Astrocyte (in vitro differentiated cells and primary cell): ENCODE results near the gene CDK9. TPM values are rescaled to one million over a fixed set of nuclear protein-coding genes. Genes with fewer than 3 reads are reported as not detected.

Experiments used
- DNase-seq: peaks from one replicate; pipeline ENCODE4 v3.0.0-alpha.2; 2010; ENCODE audit warnings: low read depth
- FAIRE-seq: peaks from 2 replicates; lab custom pipeline; 2011; peaks lifted over from hg19 to GRCh38; lab: Jason Lieb, UNC
- H2AFZ ChIP-seq: 2 replicates; pipeline ENCODE4 v1.6.0; 2012; ENCODE audit warnings: low read depth, low read length, inconsistent platforms
- H3K27ac ChIP-seq: 2 replicates; pipeline ENCODE4 v1.5.1; 2011; ENCODE audit warnings: low read depth, low read length, inconsistent platforms
- H3K27me3 ChIP-seq: 2 replicates; pipeline ENCODE4 v1.6.0; 2011; ENCODE audit warnings: low read length, inconsistent platforms; ENCODE audit not compliant: insufficient read depth
- H3K36me3 ChIP-seq: 2 replicates; pipeline ENCODE4 v1.5.1; 2011; ENCODE audit warnings: low read length, inconsistent platforms; ENCODE audit not compliant: insufficient read depth
- H3K4me1 ChIP-seq: 2 replicates; pipeline ENCODE4 v1.5.1; 2011; ENCODE audit warnings: low read length, inconsistent platforms; ENCODE audit not compliant: insufficient read depth
- H3K4me2 ChIP-seq: 2 replicates; pipeline ENCODE4 v1.6.0; 2012; ENCODE audit warnings: low read length, inconsistent platforms
- H3K4me3 ChIP-seq: 2 replicates; pipeline ENCODE4 v1.5.1; 2011; ENCODE audit warnings: low read depth, mild to moderate bottlenecking, low read length, inconsistent platforms; ENCODE audit not compliant: insufficient read depth
- H3K79me2 ChIP-seq: 2 replicates; pipeline ENCODE4 v1.6.0; 2012; ENCODE audit warnings: mild to moderate bottlenecking, low read length, inconsistent platforms; ENCODE audit not compliant: insufficient read depth
- H3K9ac ChIP-seq: 2 replicates; pipeline ENCODE4 v1.6.0; 2012; ENCODE audit warnings: mild to moderate bottlenecking, low read length, inconsistent platforms
- H3K9me3 ChIP-seq: 2 replicates; pipeline ENCODE4 v1.5.1; 2012; ENCODE audit warnings: low read depth, mild to moderate bottlenecking, low read length, inconsistent platforms; ENCODE audit not compliant: insufficient read depth
- H4K20me1 ChIP-seq: 2 replicates; pipeline ENCODE4 v1.6.0; 2012; ENCODE audit warnings: low read length, inconsistent platforms; ENCODE audit not compliant: insufficient read depth
- H3K27ac Mint-ChIP-seq: one replicate; pipeline ENCODE4 v1.8.0; 2021; ENCODE audit warnings: mild to moderate bottlenecking, mixed read lengths; ENCODE audit not compliant: unreplicated experiment
- H3K27me3 Mint-ChIP-seq: one replicate; pipeline ENCODE4 v1.8.0; 2021; ENCODE audit warnings: low read depth, mixed read lengths; ENCODE audit not compliant: unreplicated experiment
- H3K36me3 Mint-ChIP-seq: one replicate; pipeline ENCODE4 v1.8.0; 2021; ENCODE audit warnings: low read depth, mixed read lengths; ENCODE audit not compliant: unreplicated experiment
- H3K4me1 Mint-ChIP-seq: one replicate; pipeline ENCODE4 v1.8.0; 2021; ENCODE audit warnings: low read depth, mixed read lengths; ENCODE audit not compliant: unreplicated experiment
- H3K4me3 Mint-ChIP-seq: one replicate; pipeline ENCODE4 v1.8.0; 2021; ENCODE audit warnings: mild to moderate bottlenecking, moderate library complexity, mixed read lengths; ENCODE audit not compliant: unreplicated experiment
- H3K9me3 Mint-ChIP-seq: one replicate; pipeline ENCODE4 v1.8.0; 2021; ENCODE audit warnings: mild to moderate bottlenecking, mixed read lengths; ENCODE audit not compliant: unreplicated experiment
- CTCF ChIP-seq: IDR thresholded peaks from 2 replicates; pipeline ENCODE4 v1.5.1; 2011; ENCODE audit warnings: low read depth, mild to moderate bottlenecking, inconsistent platforms, low read length, moderate library complexity; ENCODE audit not compliant: insufficient read depth
- EZH2 ChIP-seq: IDR thresholded peaks from 2 replicates; pipeline ENCODE4 v1.6.1; 2012; ENCODE audit warnings: mild to moderate bottlenecking, low read length, inconsistent platforms; ENCODE audit not compliant: insufficient read depth
- total RNA-seq: library from RNA; stranded (reverse); gene quantifications from 2 replicates; pipeline ENCODE4 v1.2.1, GENCODE V29; 2021

Gene CDK9
- total RNA-seq, 1 donor from 2014 or later: 71.7 TPM

GRCh38 chr9:127771570-127772189 is 14.2 kb upstream of the CDK9 start:
- Histone ChIP-seq H3K4me2 (peak overlapping the region; percentile 87), H3K4me3 (peak overlapping the region; percentile 25), H2AFZ (peak overlapping the region; percentile 67), H3K9me3 (no peaks in the 10 kb centered on the region), H3K9ac (peak overlapping the region; percentile 16), H3K79me2 (no peaks in the 10 kb centered on the region), H3K4me1 (peaks cover 25% of the 10 kb centered on the region), H3K27me3 (no peaks in the 10 kb centered on the region), H4K20me1 (no peaks in the 10 kb centered on the region), H3K36me3 (no peaks in the 10 kb centered on the region), H3K27ac (no peak overlapping the region)
- peaks cover 2% of the 10 kb centered on the region for H3K36me3 Mint-ChIP-seq
- FAIRE-seq (no peak), DNase-seq (no peak)
- no peak for TF ChIP-seq EZH2
- no peak for TF ChIP-seq CTCF
- H3K4me3 Mint-ChIP-seq: peak overlapping the region; percentile 86
- H3K4me1 Mint-ChIP-seq: peaks cover 20% of the 10 kb centered on the region
- H3K9me3 Mint-ChIP-seq: no peaks in the 10 kb centered on the region
- H3K27me3 Mint-ChIP-seq: peaks cover 6% of the 10 kb centered on the region
- H3K27ac Mint-ChIP-seq: no peak overlapping the region

- FAIRE-seq (no peak), DNase-seq (no peak)
- H2AFZ ChIP-seq: no peak overlapping the region
- H3K27ac ChIP-seq: no peak overlapping the region
- no peaks in the 10 kb centered on the region for H4K20me1 ChIP-seq
- Mint-ChIP-seq H3K9me3 (no peaks in the 10 kb centered on the region), H3K27me3 (peaks cover 6% of the 10 kb centered on the region), H3K36me3 (peaks cover 2% of the 10 kb centered on the region), H3K4me3 (no peak overlapping the region), H3K27ac (no peak overlapping the region), H3K4me1 (peaks cover 13% of the 10 kb centered on the region)
- H3K4me3 ChIP-seq: no peak overlapping the region
- no peaks in the 10 kb centered on the region for H3K36me3 ChIP-seq
- peaks cover 19% of the 10 kb centered on the region for H3K4me1 ChIP-seq
- no peak overlapping the region for H3K9ac ChIP-seq
- no peaks in the 10 kb centered on the region for H3K9me3 ChIP-seq
- no peaks in the 10 kb centered on the region for H3K27me3 ChIP-seq
- H3K79me2 ChIP-seq: no peaks in the 10 kb centered on the region
- H3K4me2 ChIP-seq: no peak overlapping the region
- no peak for TF ChIP-seq EZH2
- TF ChIP-seq CTCF: no peak
Measured at GRCh38 chr9:127772603-127773002, 13.2 kb upstream of the CDK9 start.

GRCh38 chr9:127773272-127773671 is 12.6 kb upstream of the CDK9 start:
- peaks cover 10% of the 10 kb centered on the region for H3K4me1 Mint-ChIP-seq
- peaks cover 12% of the 10 kb centered on the region for H3K4me1 ChIP-seq
- no peak overlapping the region for H3K27ac ChIP-seq
- FAIRE-seq (no peak), DNase-seq (no peak)
- no peak overlapping the region for H3K4me3 ChIP-seq
- no peaks in the 10 kb centered on the region for H3K27me3 ChIP-seq
- H3K27ac Mint-ChIP-seq: no peak overlapping the region
- no peak for TF ChIP-seq CTCF
- no peak for TF ChIP-seq EZH2
- H3K36me3 Mint-ChIP-seq: peaks cover 2% of the 10 kb centered on the region
- H3K4me2 ChIP-seq: no peak overlapping the region
- no peaks in the 10 kb centered on the region for H3K9me3 ChIP-seq
- H3K4me3 Mint-ChIP-seq: no peak overlapping the region
- H3K36me3 ChIP-seq: no peaks in the 10 kb centered on the region
- H3K79me2 ChIP-seq: no peaks in the 10 kb centered on the region
- no peaks in the 10 kb centered on the region for H3K9me3 Mint-ChIP-seq
- H4K20me1 ChIP-seq: no peaks in the 10 kb centered on the region
- no peak overlapping the region for H3K9ac ChIP-seq
- H3K27me3 Mint-ChIP-seq: peaks cover 6% of the 10 kb centered on the region
- H2AFZ ChIP-seq: no peak overlapping the region
